Upper lobe of left lung (tissue), 6 donors: Measurements from ENCODE around the gene KCNIP1. TPM values are rescaled to one million over a fixed set of nuclear protein-coding genes. Genes with fewer than 3 reads are reported as not detected.

Experiments used
- ATAC-seq, 2 donors: fragments of 200-7000 bp; cut with Tn5 transposase; one replicate each; pipeline ENCODE4 v1.9.1; 2022; ENCODE audit warnings: mild to moderate bottlenecking in 2 of 2, moderate library complexity in 2 of 2; ENCODE audit not compliant: low FRiP score in 2 of 2
- DNase-seq, 2 donors: peaks; one replicate each; pipeline ENCODE4 v3.0.0-alpha.2; 2019 to 2020
- H3K27ac ChIP-seq, 4 donors: fragments of 200-600 bp; sonication (generic); one replicate each; pipeline ENCODE4 v1.5.1; 2016 to 2019
- H3K27me3 ChIP-seq, 4 donors: fragments of 200-600 bp; sonication (generic); one replicate each; pipeline ENCODE4 v1.5.1; 2017 to 2019
- H3K36me3 ChIP-seq, 4 donors: fragments of 200-600 bp; sonication (generic); one replicate each; pipeline ENCODE4 v1.5.1; 2016 to 2019
- H3K4me1 ChIP-seq, 4 donors: fragments of 200-600 bp; sonication (generic); one replicate each; pipeline ENCODE4 v1.5.1; 2018 to 2019
- H3K4me3 ChIP-seq, 4 donors: fragments of 200-600 bp; sonication (generic); one replicate each; pipeline ENCODE4 v1.5.1; 2017 to 2019; ENCODE audit warnings: mild to moderate bottlenecking in 2 of 4, moderate library complexity in 1 of 4
- H3K9me3 ChIP-seq, 4 donors: fragments of 200-600 bp; sonication (generic); one replicate each; pipeline ENCODE4 v1.5.1; 2018 to 2019
- CTCF ChIP-seq, 6 experiments: fragments of 450-650 bp in 4 of 6; fragments of 200-600 bp in 2 of 6; sonication (generic) in 2 of 6; IDR thresholded peaks; one replicate each; pipeline ENCODE4 v1.5.1; 2016 to 2019; ENCODE audit warnings: antibody characterized with exemption in 6 of 6
- EP300 ChIP-seq, 4 donors: sonication (generic); formaldehyde crosslinking; IDR thresholded peaks; one replicate each; pipeline ENCODE4 v1.5.1; 2017; ENCODE audit warnings: antibody characterized with exemption in 4 of 4, control low read depth in 2 of 4
- POLR2A ChIP-seq, 4 donors: fragments of 450-650 bp; IDR thresholded peaks; one replicate each; pipeline ENCODE4 v1.5.1; 2016 to 2017; ENCODE audit warnings: antibody characterized with exemption in 4 of 4, mild to moderate bottlenecking in 2 of 4
- POLR2AphosphoS5 ChIP-seq, 2 donors: sonication (generic); formaldehyde crosslinking; IDR thresholded peaks; one replicate each; pipeline ENCODE4 v1.5.1; 2017; ENCODE audit warnings: antibody characterized with exemption in 2 of 2
- WGBS, 2 donors: methylation state at CpG; one replicate each; pipeline ENCODE4 v1.1.5; 2017 to 2018; 5-methylcytosine and 5-hydroxymethylcytosine counted together
- total RNA-seq, 6 donors: library from RNA; depleted of rRNA in 4 of 6; stranded (reverse); fragments of >200 nt in 4 of 6; gene quantifications; one replicate each; pipeline versions ENCODE4 v1.1.0 to v1.2.1, GENCODE V29; 2016 to 2021
- donor health status: DM: no; HTN: no; CAD: no; lungs with moderate emphysema.
- donor health status: DM: no; HTN: yes; CAD: no; lungs with severe emphysema.

The KCNIP1 gene
- total RNA-seq, 6 donors from 2014 or later = 1.9 to 3.3 (median 2.9) TPM; not detected in 1

GRCh38 chr5:170557314-170557713, 53.5 kb downstream of the KCNIP1 start:
- 74 to 83% methylated on average over 3 of the region's 3 CpGs for WGBS, 2 donors

GRCh38 chr5:170559296-170559695, 55.5 kb downstream of the KCNIP1 start:
- no peaks in the 10 kb centered on the region for H3K36me3 ChIP-seq
- no peak for ATAC-seq
- no peak overlapping the region for H3K4me3 ChIP-seq
- DNase-seq = no peak
- no peaks in the 10 kb centered on the region for H3K27me3 ChIP-seq
- WGBS, 2 donors = 70 to 73% methylated on average over 3 of the region's 3 CpGs
- TF ChIP-seq CTCF (IDR thresholded peaks at IDR 0.05) = no peak
- H3K4me1 ChIP-seq = peaks cover 0 to 10% (median 6%) of the 10 kb centered on the region in 4 donors
- no peaks in the 10 kb centered on the region for H3K9me3 ChIP-seq
- no peak overlapping the region for H3K27ac ChIP-seq

More at GRCh38 chr5:170557314-170557713, 53.5 kb downstream of the KCNIP1 start:
- no peaks in the 10 kb centered on the region for H3K9me3 ChIP-seq
- no peak overlapping the region for H3K27ac ChIP-seq
- TF ChIP-seq POLR2AphosphoS5 (IDR thresholded peaks at IDR 0.05) = no peak
- TF ChIP-seq POLR2A (IDR thresholded peaks at IDR 0.05) = no peak
- no peak for TF ChIP-seq EP300 (IDR thresholded peaks at IDR 0.05)
- no peak for TF ChIP-seq CTCF (IDR thresholded peaks at IDR 0.05)
- no peaks in the 10 kb centered on the region for H3K36me3 ChIP-seq
- peaks cover 3 to 18% (median 9%) of the 10 kb centered on the region in 4 donors for H3K4me1 ChIP-seq
- ATAC-seq (no peak), DNase-seq (no peak)
- no peak overlapping the region for H3K4me3 ChIP-seq
- no peaks in the 10 kb centered on the region for H3K27me3 ChIP-seq

- TF ChIP-seq CTCF (IDR thresholded peaks at IDR 0.05) (no peak), POLR2AphosphoS5 (IDR thresholded peaks at IDR 0.05) (no peak), POLR2A (IDR thresholded peaks at IDR 0.05) (no peak), EP300 (IDR thresholded peaks at IDR 0.05) (no peak)
- WGBS, 2 donors = 81 to 84% methylated on average over 7 of the region's 7 CpGs
- H3K27ac ChIP-seq = no peak overlapping the region
- H3K9me3 ChIP-seq = no peaks in the 10 kb centered on the region
- DNase-seq = no peak
- no peaks in the 10 kb centered on the region for H3K4me1 ChIP-seq
- no peaks in the 10 kb centered on the region for H3K36me3 ChIP-seq
- no peaks in the 10 kb centered on the region for H3K27me3 ChIP-seq
- H3K4me3 ChIP-seq = no peak overlapping the region
- no peak for ATAC-seq
Measured at GRCh38 chr5:170560938-170561337, 57.1 kb downstream of the KCNIP1 start.

GRCh38 chr5:170562166-170562874, 58.5 kb downstream of the KCNIP1 start:
- Histone ChIP-seq H3K4me3 (no peak overlapping the region), H3K27me3 (no peaks in the 10 kb centered on the region), H3K27ac (no peak overlapping the region), H3K9me3 (no peaks in the 10 kb centered on the region), H3K4me1 (no peaks in the 10 kb centered on the region), H3K36me3 (no peaks in the 10 kb centered on the region)
- 80 to 84% methylated on average over 6 of the region's 6 CpGs for WGBS, 2 donors
- DNase-seq (no peak), ATAC-seq (no peak)
- no peak for TF ChIP-seq POLR2A (IDR thresholded peaks at IDR 0.05)
- TF ChIP-seq CTCF (IDR thresholded peaks at IDR 0.05) = no peak
- TF ChIP-seq EP300 (IDR thresholded peaks at IDR 0.05) = no peak
- TF ChIP-seq POLR2AphosphoS5 (IDR thresholded peaks at IDR 0.05) = no peak

GRCh38 chr5:170562875-170563228, 59.0 kb downstream of the KCNIP1 start:
- WGBS, 2 donors = 84 to 93% methylated on average over 4 of the region's 4 CpGs
- ATAC-seq = no peak
- no peak for DNase-seq
- Histone ChIP-seq H3K27ac (no peak overlapping the region), H3K36me3 (no peaks in the 10 kb centered on the region), H3K27me3 (no peaks in the 10 kb centered on the region), H3K4me1 (no peaks in the 10 kb centered on the region), H3K9me3 (no peaks in the 10 kb centered on the region), H3K4me3 (no peak overlapping the region)
- TF ChIP-seq EP300 (IDR thresholded peaks at IDR 0.05) (no peak), POLR2A (IDR thresholded peaks at IDR 0.05) (no peak), POLR2AphosphoS5 (IDR thresholded peaks at IDR 0.05) (no peak), CTCF (IDR thresholded peaks at IDR 0.05) (no peak)
